ENCODE data around the gene SLC22A23.
A peak's percentile ranks its signal among the peaks of the same experiment; 100 is the strongest.

SLC22A23 gene

GRCh38 chr6:3235486-3235885 lies 221.4 kb downstream of the SLC22A23 start:
- no peak for DNase-seq

DNA sequence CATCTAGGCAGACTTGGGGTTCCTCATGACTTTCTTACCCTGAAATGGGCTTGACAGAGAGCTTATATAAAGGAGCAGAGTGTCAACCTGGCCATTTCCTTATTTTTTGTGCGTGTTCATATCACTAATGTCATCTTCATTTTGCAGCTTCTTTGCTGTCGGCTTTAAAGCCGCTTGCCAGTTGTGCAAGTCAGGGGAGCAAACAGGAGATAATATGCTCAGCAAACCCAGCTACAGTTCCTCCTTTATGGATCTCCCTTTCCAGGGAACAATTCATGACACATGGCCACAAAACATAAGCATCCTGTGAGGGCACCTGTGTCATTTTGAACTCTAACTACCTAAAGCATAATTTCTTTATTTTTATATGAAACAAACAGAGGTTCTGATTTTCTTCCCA lies 222.9 kb downstream of the SLC22A23 start:
- DNase-seq: no peak

DNA sequence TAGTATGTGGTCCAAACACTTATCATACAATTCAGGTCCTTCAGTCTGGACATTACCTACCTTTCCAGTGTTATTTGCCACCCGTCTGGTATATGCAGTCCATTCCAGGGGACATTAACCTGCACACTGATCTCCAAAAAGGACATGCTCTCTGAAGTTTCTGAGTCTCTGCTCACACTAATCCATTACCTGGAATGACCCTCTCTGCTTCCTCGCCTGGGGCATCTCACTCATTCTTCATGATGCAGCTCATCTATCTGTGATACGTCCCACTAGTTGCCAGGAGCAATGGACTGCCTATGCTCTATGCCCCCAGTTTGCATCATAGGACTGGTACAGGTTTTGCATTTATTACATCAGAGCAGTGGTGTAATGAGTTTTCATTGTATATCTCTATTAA lies 223.5 kb downstream of the SLC22A23 start:
- DNase-seq: no peak

- DNase-seq: peak; percentile 40 to 51
These were observed 224.6 kb downstream of the SLC22A23 start for GRCh38 chr6:3232017-3232945.

- DNase-seq: peak; percentile 83 to 84
These were observed 225.4 kb downstream of the SLC22A23 start for GRCh38 chr6:3231247-3232016.

DNA sequence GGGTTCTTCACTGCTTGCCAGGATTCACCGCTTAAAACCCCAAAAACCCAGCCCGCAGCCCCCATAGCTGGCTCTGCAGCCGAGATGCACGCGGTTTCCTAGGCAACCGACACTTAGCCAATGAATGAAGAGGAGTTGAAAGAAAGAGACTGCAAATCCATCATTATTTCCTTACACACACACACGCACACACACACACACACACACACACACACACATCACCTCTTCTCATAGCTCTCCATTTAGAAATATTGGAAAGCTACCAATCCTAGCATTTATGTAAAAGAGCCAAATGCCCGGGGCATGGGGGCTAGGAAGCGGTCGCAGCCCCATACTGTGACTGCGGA lies 226.0 kb downstream of the SLC22A23 start:
- peak; percentile 83 to 87 for DNase-seq

GRCh38 chr6:3230256-3230882 lies 226.5 kb downstream of the SLC22A23 start:
- no peak for DNase-seq

- peak; percentile 37 to 65 for DNase-seq
These were observed 227.2 kb downstream of the SLC22A23 start for GRCh38 chr6:3229566-3230178.

- DNase-seq: peak; percentile 68 to 71
These were observed 227.9 kb downstream of the SLC22A23 start for GRCh38 chr6:3228771-3229565.

DNA sequence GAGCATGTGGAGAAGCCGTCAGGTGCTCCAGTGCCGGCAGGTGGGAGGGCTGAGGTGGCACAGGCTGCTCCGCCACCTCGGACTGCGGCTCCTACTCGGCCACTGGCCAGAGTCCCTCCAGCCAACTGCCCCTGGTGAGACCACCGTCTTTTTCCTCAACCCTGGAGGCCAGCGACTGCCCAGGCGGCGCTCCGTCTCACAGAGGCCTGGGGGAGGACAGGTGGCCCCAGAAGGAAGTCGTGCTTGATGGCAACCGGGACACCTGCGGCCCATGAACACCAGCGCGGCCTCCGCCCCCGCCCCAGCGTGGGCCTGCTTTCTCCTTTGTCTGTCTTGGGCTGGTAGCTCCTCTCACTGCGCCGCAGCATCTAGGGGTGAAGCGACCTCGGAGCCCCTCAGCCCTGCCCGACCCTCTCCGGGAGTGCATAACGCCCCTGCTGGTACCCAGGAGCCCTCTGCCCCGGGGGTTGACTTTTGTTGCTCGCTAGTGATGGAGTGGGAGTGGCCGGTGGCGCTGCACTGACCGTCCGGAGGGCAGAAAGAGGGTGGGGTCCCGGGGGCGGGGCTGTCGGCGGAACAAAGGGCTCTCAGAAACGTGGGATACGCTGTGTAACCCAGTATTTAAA lies 228.7 kb downstream of the SLC22A23 start:
- peak; percentile 82 to 86 for DNase-seq

DNA sequence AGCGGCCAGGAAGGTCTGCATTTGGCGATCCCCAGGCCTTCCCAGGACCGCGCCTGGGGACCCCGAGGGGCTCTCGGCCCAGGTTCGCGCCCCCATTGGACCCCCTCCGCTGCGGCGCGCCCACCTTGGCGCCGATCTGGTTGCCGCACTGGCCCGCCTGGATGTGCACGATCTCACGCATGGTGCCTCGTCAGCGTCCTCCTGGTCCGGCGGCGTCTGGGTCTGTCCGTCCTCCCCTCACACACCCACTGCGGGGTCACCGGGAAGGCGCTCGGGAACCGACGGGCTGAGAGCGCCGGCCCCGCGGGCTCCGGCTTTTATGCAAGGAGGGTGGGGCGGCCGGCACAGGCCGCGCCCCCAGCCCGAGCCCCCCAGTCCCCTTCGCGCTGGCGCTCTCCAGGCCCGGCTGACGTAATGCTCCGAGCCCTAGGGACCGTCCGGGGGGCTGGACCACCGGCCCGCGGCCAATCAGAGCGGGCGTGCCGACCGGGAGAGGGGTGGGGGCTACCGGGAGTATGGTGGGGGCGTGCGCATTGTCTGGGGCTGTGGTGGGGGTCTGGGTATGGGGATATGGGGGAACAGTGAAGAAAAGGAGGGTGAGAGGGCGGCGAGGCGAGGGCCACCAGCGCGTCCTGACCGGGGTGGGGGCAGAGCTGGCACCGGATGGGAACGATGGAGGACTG lies 229.3 kb downstream of the SLC22A23 start, which contains the start of gene TUBB2B:
TSS of gene TUBB2B (minus strand) at position 291 of the 683 bp plus-strand sequence. CDS start at position 181, 110 bp downstream.
- DNase-seq: peak; percentile 91 to 97

DNA sequence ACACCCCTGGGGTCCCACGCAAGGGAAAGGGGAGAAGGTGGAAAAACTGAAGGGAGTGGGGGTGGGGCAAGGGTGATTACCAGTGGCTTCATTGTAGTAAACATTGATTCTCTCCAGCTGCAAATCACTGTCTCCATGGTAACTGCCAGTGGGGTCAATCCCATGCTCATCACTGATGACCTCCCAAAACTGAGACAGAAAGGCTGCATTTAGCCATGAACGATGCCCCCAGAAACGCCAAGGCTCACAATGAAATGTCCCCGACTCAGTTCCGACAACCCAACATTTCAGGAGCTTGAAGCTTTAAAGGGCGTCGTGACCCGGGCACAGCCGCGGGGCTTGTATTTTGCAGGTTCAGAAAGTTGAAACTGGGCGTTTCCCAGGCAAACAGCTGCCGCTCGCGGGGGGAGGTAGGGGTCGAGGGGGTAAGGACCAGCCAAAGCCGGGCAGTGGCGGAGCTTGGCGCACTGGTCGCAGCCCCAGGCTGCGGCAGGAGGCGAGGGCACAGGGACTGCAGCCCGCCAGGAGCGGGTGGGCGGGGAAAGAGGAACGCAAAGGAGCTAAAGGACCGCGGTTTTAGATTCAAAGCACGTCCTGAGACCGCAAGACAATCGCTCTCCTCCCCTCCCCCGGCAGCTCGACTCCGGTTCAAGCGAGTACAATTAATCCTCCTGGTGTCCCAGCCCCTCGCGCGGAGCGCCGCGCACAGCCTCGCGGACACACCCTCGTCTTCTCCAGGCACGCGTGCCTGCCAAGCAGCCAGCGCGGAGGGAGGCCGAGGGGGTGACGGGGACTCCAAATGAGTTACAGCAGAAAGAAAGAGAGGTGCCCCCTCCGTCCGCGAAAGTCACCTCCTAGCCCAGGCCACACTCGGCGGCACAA lies 230.1 kb downstream of the SLC22A23 start:
- DNase-seq: no peak

DNA sequence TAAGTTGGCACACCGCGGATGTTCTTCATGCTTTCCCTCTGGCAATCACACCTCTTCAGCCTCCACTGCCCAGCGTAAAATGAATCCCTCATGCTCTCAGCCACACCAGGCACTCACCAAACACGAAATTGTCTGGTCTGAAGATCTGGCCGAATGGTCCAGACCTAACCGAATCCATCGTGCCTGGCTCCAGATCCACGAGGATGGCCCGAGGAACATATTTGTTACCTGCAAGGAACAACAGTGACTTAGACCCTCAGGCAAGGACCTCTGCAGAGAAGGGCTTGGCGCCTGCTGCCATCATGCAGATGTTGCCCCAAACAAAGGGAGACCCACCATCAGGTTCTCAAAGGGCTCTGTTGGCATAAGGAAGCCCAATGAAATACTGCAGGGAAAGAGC lies 230.8 kb downstream of the SLC22A23 start:
- no peak for DNase-seq

DNA sequence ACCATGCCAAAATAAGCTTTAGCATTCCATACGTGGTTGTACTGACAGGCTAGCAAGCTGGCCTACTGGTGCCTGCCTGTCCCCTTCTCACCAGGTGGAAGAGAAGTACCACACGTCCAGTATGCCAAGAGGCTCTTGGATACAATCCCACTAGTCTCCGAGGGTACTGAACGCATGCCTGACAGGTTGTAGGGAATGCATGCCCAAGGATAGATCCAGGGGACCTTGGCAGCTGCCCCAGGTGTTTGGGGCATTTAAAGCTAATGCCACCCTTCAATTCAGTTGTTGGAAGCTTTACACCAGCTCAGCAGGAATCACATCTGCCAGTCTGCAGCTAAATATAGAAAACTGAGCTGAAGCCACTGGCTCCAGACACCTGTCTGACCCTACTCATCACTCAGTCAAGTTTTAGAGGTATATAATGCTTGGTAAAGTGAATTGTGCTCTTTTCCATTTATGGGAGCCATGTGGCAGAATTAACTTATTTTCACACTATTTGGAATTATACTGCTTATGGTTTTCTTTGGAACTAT lies 234.3 kb downstream of the SLC22A23 start:
- DNase-seq: no peak

DNA sequence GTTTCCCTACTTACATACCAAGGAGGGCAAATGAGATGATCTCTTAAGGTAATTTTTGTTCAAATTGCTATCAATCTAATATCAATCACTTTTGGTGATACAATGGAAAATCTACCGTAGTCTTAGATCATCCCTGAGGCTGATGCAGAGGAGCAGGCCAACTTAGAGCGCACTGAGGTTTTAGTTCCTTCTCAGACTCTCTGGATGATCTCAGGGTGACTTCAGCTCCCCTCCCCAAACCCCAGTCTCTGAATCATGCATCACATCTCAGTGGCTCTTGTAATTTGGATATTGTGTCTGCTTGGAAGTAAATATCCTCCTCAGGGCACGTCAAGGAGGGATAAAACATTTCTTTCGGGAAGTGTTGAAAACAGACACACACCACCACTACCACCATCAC lies 235.3 kb downstream of the SLC22A23 start:
- no peak for DNase-seq

DNA sequence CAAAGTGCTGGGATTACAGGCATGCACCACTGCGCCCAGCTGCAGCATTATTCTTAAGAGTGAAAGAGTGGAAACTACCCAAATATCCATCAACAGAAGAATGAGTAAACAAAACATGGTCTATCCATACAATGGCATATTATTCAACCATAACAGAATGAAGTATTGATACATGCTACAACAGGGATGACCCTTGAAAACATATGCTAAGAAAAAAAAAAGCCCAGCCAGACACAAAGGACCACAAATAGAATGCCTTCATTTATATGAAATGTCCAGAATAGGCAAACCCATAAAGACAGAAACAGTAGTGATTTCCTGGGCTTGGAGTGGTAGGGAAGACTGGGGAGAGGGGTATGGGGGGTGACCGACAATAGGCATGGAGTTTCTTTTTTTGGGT lies 236.5 kb downstream of the SLC22A23 start:
- DNase-seq: no peak

All from NCI-H1930 (cell line).